Measurements from ENCODE around the gene KIAA1549. TPM values are rescaled to one million over a fixed set of nuclear protein-coding genes. Genes with fewer than 3 reads are reported as not detected.

Gene KIAA1549
- total RNA-seq, 2 experiments from 2014 or later = 0.33 to 0.40 TPM

DNA sequence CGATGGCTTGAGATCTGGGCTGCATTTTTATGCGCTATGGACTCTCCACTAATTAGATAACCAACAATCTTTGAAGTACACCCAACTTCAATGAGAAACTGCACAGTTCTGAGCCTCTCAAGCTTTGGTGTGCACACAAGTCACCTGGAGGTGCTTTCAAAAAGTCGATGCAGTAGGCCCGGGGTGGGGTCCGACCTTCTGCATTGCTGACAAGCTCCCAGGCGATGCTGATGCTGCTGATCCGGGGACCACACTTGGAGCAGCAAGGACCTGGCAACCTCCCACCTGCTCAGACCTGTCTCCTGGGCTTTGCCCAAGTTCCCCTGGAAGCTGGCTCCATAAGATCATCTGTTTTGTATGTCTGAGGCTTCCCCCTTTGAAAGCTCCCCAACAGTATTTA, 10.7 kb downstream of the KIAA1549 start:
- H3K4me3 Mint-ChIP-seq = no peak overlapping the region
- H3K36me3 Mint-ChIP-seq (ENCODE audit: low read depth) = no peaks in the 10 kb centered on the region
- H3K27me3 Mint-ChIP-seq = peaks cover 20% of the 10 kb centered on the region
- ChIA-PET POLR2A (no interaction called here), CTCF (interaction anchor here (1.1 to 1.3 kb wide), 2 partner anchors 10 to 84 kb away, joined by 3 read pairs; partner anchors contain the start of gene KIAA1549)
- H3K4me1 Mint-ChIP-seq = no peaks in the 10 kb centered on the region
- no peak for DNase-seq
- no peaks in the 10 kb centered on the region for H3K9me3 Mint-ChIP-seq
- H3K27ac Mint-ChIP-seq = no peak overlapping the region

DNA sequence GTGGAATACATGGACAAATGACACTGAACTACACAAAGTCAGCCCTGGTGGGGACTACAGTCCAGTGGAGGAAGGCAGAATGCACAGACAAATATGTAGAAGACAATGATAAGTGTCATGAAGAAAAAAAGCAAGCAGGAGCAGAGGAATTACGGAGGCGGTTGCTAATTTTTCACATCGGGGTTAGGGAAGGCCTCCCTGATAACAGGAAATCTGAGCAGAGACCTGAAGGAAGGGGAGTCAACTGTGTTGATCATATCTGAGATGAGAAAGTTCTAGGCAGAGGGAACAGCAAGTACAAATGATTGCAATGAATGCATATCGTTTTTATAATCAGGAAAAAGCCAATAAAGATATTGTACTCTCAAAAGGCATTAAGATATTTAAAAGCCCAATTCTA, 14.0 kb downstream of the KIAA1549 start:
- Mint-ChIP-seq H3K27me3 (peaks cover 21% of the 10 kb centered on the region), H3K27ac (no peak overlapping the region), H3K4me1 (peaks cover 6% of the 10 kb centered on the region), H3K36me3 (ENCODE audit: low read depth) (no peaks in the 10 kb centered on the region), H3K4me3 (no peak overlapping the region), H3K9me3 (no peaks in the 10 kb centered on the region)
- no peak for DNase-seq
- POLR2A ChIA-PET = no interaction called here
- CTCF ChIA-PET = no interaction called here

GRCh38 chr7:138964624-138965436, 16.4 kb downstream of the KIAA1549 start:
- CTCF ChIA-PET = interaction anchor here (1.5 kb wide), 1 partner anchor 78 kb away, joined by 4 read pairs; no protein-coding TSS in a partner anchor
- POLR2A ChIA-PET = no interaction called here
- no peak for DNase-seq
- no peaks in the 10 kb centered on the region for H3K9me3 Mint-ChIP-seq
- H3K4me1 Mint-ChIP-seq = peaks cover 6% of the 10 kb centered on the region
- H3K27ac Mint-ChIP-seq = no peak overlapping the region
- no peak overlapping the region for H3K4me3 Mint-ChIP-seq
- peaks cover 15% of the 10 kb centered on the region for H3K27me3 Mint-ChIP-seq
- no peaks in the 10 kb centered on the region for H3K36me3 Mint-ChIP-seq (ENCODE audit: low read depth)

DNA sequence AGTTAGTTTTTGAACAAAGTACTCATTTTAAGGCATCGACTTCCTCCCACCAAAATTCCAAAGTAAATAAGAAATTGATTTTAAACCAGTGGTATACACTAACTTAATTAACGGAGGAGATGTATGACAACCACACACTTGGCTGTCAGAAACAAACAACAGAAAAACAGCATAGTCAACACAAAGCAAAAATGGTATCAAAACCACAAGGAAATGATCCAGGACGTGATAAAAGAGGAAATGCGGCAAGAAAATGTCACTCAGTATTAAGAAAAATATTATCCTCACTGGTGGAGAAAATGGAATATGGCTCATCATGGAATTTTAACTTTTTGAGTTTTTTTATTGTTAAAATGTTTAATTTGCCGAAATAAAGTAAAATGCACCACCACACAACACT, 17.5 kb downstream of the KIAA1549 start:
- Mint-ChIP-seq H3K4me3 (no peak overlapping the region), H3K9me3 (no peaks in the 10 kb centered on the region), H3K27ac (no peak overlapping the region), H3K36me3 (ENCODE audit: low read depth) (no peaks in the 10 kb centered on the region), H3K4me1 (peaks cover 6% of the 10 kb centered on the region), H3K27me3 (peaks cover 15% of the 10 kb centered on the region)
- no peak for DNase-seq
- POLR2A ChIA-PET = no interaction called here
- CTCF ChIA-PET = interaction anchor here (1.5 kb wide), 1 partner anchor 77 kb away, joined by 4 read pairs; no protein-coding TSS in a partner anchor

GRCh38 chr7:138962561-138963270, 18.5 kb downstream of the KIAA1549 start:
- no peaks in the 10 kb centered on the region for H3K9me3 Mint-ChIP-seq
- no peak overlapping the region for H3K4me3 Mint-ChIP-seq
- POLR2A ChIA-PET = no interaction called here
- H3K4me1 Mint-ChIP-seq = peaks cover 6% of the 10 kb centered on the region
- no peaks in the 10 kb centered on the region for H3K36me3 Mint-ChIP-seq (ENCODE audit: low read depth)
- H3K27ac Mint-ChIP-seq = no peak overlapping the region
- DNase-seq = no peak
- H3K27me3 Mint-ChIP-seq = peaks cover 16% of the 10 kb centered on the region
- CTCF ChIA-PET = no interaction called here

DNA sequence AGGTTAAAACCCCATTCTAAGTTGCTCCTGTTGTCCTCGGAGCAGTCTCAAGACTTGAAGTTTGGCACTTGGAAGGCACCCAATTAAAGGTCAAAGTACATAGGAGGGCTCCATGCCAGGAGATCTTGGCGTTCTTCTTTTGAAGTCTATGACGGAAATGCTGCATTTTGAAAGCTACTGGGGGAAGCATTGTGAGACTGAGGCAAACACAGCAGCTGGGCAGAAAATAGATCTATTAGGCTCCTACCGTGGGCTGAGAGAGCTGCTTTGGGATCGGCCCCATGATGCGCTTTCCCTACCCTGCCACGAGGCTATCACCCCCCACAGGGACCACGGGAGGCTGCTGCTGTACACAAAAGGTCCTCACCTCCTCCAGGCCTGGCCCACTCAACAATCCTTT, 20.0 kb downstream of the KIAA1549 start:
- POLR2A ChIA-PET = no interaction called here
- H3K4me3 Mint-ChIP-seq = no peak overlapping the region
- no peaks in the 10 kb centered on the region for H3K36me3 Mint-ChIP-seq (ENCODE audit: low read depth)
- DNase-seq = no peak
- CTCF ChIA-PET = no interaction called here
- no peak overlapping the region for H3K27ac Mint-ChIP-seq
- H3K27me3 Mint-ChIP-seq = peaks cover 18% of the 10 kb centered on the region
- H3K9me3 Mint-ChIP-seq = peaks cover 5% of the 10 kb centered on the region
- H3K4me1 Mint-ChIP-seq = peaks cover 6% of the 10 kb centered on the region

GRCh38 chr7:138958391-138958956, 22.7 kb downstream of the KIAA1549 start:
- H3K27ac Mint-ChIP-seq = no peak overlapping the region

GRCh38 chr7:138957753-138958390, 23.3 kb downstream of the KIAA1549 start:
- CTCF ChIA-PET = no interaction called here
- POLR2A ChIA-PET = no interaction called here

More at GRCh38 chr7:138958391-138958956, 22.7 kb downstream of the KIAA1549 start:
- peaks cover 15% of the 10 kb centered on the region for H3K27me3 Mint-ChIP-seq
- ChIA-PET POLR2A (no interaction called here), CTCF (no interaction called here)
- H3K4me1 Mint-ChIP-seq = peaks cover 3% of the 10 kb centered on the region
- H3K9me3 Mint-ChIP-seq = peaks cover 5% of the 10 kb centered on the region
- DNase-seq = no peak
- no peak overlapping the region for H3K4me3 Mint-ChIP-seq
- H3K36me3 Mint-ChIP-seq (ENCODE audit: low read depth) = no peaks in the 10 kb centered on the region

GRCh38 chr7:138957217-138957616, 24.0 kb downstream of the KIAA1549 start:
- H3K36me3 Mint-ChIP-seq (ENCODE audit: low read depth) = no peaks in the 10 kb centered on the region
- H3K27ac Mint-ChIP-seq = no peak overlapping the region
- ChIA-PET CTCF (no interaction called here), POLR2A (no interaction called here)
- no peak overlapping the region for H3K4me3 Mint-ChIP-seq
- DNase-seq = no peak
- peaks cover 5% of the 10 kb centered on the region for H3K9me3 Mint-ChIP-seq
- H3K4me1 Mint-ChIP-seq = no peaks in the 10 kb centered on the region
- peaks cover 4% of the 10 kb centered on the region for H3K27me3 Mint-ChIP-seq

More at GRCh38 chr7:138957753-138958390, 23.3 kb downstream of the KIAA1549 start:
- no peak for DNase-seq
- H3K36me3 Mint-ChIP-seq (ENCODE audit: low read depth) = no peaks in the 10 kb centered on the region
- H3K27me3 Mint-ChIP-seq = peaks cover 9% of the 10 kb centered on the region
- no peak overlapping the region for H3K27ac Mint-ChIP-seq
- no peak overlapping the region for H3K4me3 Mint-ChIP-seq
- H3K9me3 Mint-ChIP-seq = peaks cover 5% of the 10 kb centered on the region
- H3K4me1 Mint-ChIP-seq = no peaks in the 10 kb centered on the region

DNA sequence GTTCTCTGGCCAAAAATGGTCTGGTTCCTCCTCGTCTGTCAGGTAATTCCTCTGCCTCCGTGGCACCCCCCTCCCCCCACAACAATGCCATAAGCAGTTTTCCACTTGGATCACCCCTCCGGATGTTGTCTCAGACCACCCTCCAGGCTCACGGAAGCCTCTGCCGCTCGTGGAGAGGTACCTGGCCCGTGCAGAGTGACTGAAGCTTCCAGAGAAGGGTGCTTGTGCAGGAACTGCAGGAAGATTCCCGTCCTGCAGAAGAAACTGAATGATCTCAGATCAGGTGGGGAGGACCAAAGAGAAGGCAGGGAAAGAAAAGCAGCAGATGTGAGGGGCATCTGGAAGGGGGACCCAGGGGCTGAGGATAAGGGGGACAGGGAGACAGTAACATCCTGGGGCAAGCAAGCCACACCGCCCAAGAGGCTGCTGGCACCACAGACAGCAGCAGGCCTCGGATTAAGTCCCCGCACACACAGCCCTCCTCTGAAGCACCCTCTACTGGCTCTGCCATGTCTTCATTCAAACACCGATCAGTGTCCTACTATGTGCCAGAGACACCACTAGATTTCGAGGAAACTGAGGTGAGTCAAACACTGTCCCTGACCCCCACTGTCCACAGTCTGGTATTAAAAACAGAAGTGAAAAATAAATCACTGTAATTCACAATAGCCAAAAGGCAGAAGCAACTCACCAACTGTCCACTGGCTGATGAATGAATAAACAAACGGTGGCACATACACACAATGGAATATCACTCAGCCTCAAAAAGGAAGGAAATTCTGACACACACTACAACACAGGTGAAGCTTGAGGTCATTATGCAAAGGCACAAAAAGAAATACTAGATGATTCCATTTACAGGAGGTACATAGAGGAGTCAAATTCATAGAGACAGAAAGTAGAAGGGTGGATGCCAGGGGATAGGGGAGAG, 26.4 kb downstream of the KIAA1549 start:
- Mint-ChIP-seq H3K4me1 (no peaks in the 10 kb centered on the region), H3K27ac (no peak overlapping the region), H3K27me3 (peaks cover 10% of the 10 kb centered on the region), H3K4me3 (no peak overlapping the region), H3K36me3 (ENCODE audit: low read depth) (no peaks in the 10 kb centered on the region), H3K9me3 (peaks cover 5% of the 10 kb centered on the region)
- ChIA-PET CTCF (interaction anchor here (2.2 kb wide), 1 partner anchor 68 kb away, joined by 8 read pairs; no protein-coding TSS in a partner anchor), POLR2A (no interaction called here)
- DNase-seq = no peak

DNA sequence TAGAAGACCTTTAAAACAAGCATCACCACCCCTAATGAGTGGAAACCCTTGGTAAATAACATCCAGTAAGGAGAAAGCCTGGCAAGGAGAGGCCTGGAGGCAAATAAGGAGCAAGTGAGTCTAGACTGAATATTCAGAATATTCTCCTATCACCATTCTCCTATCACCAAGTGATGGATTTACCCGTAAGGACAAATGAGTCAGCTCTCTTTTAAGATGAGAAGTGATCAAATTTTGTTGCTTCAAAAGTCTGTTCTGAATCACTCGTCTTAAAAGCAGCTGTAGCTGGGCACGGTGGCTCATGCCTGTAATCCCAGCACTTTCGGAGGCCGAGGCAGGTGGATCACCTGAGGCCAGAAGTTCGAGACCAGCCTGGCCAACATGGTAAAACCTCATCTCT, 28.4 kb downstream of the KIAA1549 start:
- Mint-ChIP-seq H3K36me3 (ENCODE audit: low read depth) (no peaks in the 10 kb centered on the region), H3K27ac (no peak overlapping the region), H3K4me1 (no peaks in the 10 kb centered on the region), H3K9me3 (peaks cover 5% of the 10 kb centered on the region), H3K27me3 (peaks cover 10% of the 10 kb centered on the region), H3K4me3 (no peak overlapping the region)
- no peak for DNase-seq
- CTCF ChIA-PET = interaction anchor here (2.2 kb wide), 1 partner anchor 66 kb away, joined by 8 read pairs; no protein-coding TSS in a partner anchor
- POLR2A ChIA-PET = no interaction called here

GRCh38 chr7:138951953-138952352, 29.2 kb downstream of the KIAA1549 start:
- H3K4me1 Mint-ChIP-seq = no peaks in the 10 kb centered on the region
- DNase-seq = no peak
- peaks cover 5% of the 10 kb centered on the region for H3K9me3 Mint-ChIP-seq
- H3K27me3 Mint-ChIP-seq = peaks cover 9% of the 10 kb centered on the region
- CTCF ChIA-PET = no interaction called here
- POLR2A ChIA-PET = no interaction called here
- H3K4me3 Mint-ChIP-seq = no peak overlapping the region
- no peaks in the 10 kb centered on the region for H3K36me3 Mint-ChIP-seq (ENCODE audit: low read depth)
- H3K27ac Mint-ChIP-seq = no peak overlapping the region

Measured in activated CD4-positive, alpha-beta memory T cell treated with anti-CD3 and anti-CD28 coated beads, Interleukin-2, amount 10 ng/mL, durations not matched to agents 7 days and 5 days (primary cell).